C4-2B (cell line): Measurements from ENCODE around the gene LHFPL2.

Experiments
- H3K27ac ChIP-seq: fragments of 450-650 bp; 2 replicates; pipeline ENCODE4 v1.5.1; 2017
- CTCF ChIP-seq: fragments of 450-650 bp; conservative IDR thresholded peaks from 2 replicates; pipeline ENCODE4 v1.5.1; 2017; ENCODE audit warnings: mild to moderate bottlenecking
- ZFX ChIP-seq: fragments of 450-650 bp; IDR thresholded peaks from 2 replicates; pipeline ENCODE4 v1.6.1; 2017

LHFPL2 gene

GRCh38 chr5:78573318-78573717 lies 75.3 kb downstream of the LHFPL2 start:
- H3K27ac ChIP-seq, result no peak overlapping the region
- TF ChIP-seq CTCF (no peak), ZFX (no peak)

- TF ChIP-seq CTCF (no peak), ZFX (no peak)
- no peak overlapping the region for H3K27ac ChIP-seq
These were observed 77.9 kb downstream of the LHFPL2 start for GRCh38 chr5:78570646-78571045.

GRCh38 chr5:78569441-78569840 lies 79.1 kb downstream of the LHFPL2 start:
- no peak for TF ChIP-seq ZFX
- TF ChIP-seq CTCF, result no peak
- H3K27ac ChIP-seq, result no peak overlapping the region; the same call in 1 of the 2 replicates

- TF ChIP-seq ZFX, result no peak
- TF ChIP-seq CTCF, result no peak
- no peak overlapping the region for H3K27ac ChIP-seq
These were observed 79.9 kb downstream of the LHFPL2 start for GRCh38 chr5:78568676-78569075.

GRCh38 chr5:78568212-78568611 lies 80.4 kb downstream of the LHFPL2 start:
- H3K27ac ChIP-seq, result no peak overlapping the region
- no peak for TF ChIP-seq ZFX
- no peak for TF ChIP-seq CTCF

GRCh38 chr5:78567617-78568016 lies 81.0 kb downstream of the LHFPL2 start:
- TF ChIP-seq CTCF, result no peak
- no peak for TF ChIP-seq ZFX
- no peak overlapping the region for H3K27ac ChIP-seq

- H3K27ac ChIP-seq, result no peak overlapping the region
- no peak for TF ChIP-seq ZFX
- TF ChIP-seq CTCF, result no peak
These were observed 81.7 kb downstream of the LHFPL2 start for GRCh38 chr5:78566747-78567425.
